Peyer's patch (tissue), 4 donors: ENCODE results near the gene LAGE3.

ENCODE experiments used
- POLR2A ChIP-seq, 2 donors: fragments of 450-650 bp; IDR thresholded peaks; one replicate each; pipeline ENCODE4 v1.5.1; 2017; ENCODE audit warnings: antibody characterized with exemption in 2 of 2, mild to moderate bottlenecking in 2 of 2, moderate library complexity in 2 of 2
- TF ChIP-seq, protein P1 (sequence below), 6 experiments: fragments of 450-650 bp in 4 of 6; fragments of 200-600 bp in 2 of 6; sonication (generic) in 1 of 6; IDR thresholded peaks; one replicate each; pipeline ENCODE4 v1.5.1; 2017 to 2019; ENCODE audit warnings: antibody characterized with exemption in 6 of 6, mild to moderate bottlenecking in 3 of 6, moderate library complexity in 1 of 6

GRCh38 chrX:154484255-154485149 lies 5.4 kb upstream of the LAGE3 start:
- TF ChIP-seq, protein P1, sequence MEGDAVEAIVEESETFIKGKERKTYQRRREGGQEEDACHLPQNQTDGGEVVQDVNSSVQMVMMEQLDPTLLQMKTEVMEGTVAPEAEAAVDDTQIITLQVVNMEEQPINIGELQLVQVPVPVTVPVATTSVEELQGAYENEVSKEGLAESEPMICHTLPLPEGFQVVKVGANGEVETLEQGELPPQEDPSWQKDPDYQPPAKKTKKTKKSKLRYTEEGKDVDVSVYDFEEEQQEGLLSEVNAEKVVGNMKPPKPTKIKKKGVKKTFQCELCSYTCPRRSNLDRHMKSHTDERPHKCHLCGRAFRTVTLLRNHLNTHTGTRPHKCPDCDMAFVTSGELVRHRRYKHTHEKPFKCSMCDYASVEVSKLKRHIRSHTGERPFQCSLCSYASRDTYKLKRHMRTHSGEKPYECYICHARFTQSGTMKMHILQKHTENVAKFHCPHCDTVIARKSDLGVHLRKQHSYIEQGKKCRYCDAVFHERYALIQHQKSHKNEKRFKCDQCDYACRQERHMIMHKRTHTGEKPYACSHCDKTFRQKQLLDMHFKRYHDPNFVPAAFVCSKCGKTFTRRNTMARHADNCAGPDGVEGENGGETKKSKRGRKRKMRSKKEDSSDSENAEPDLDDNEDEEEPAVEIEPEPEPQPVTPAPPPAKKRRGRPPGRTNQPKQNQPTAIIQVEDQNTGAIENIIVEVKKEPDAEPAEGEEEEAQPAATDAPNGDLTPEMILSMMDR (IDR thresholded peaks at IDR 0.05) = no peak
- TF ChIP-seq POLR2A (IDR thresholded peaks at IDR 0.05) = peak in 1 of 2 donors; percentile 57
